GM23338 (cell line): ENCODE data around the gene HSBP1. TPM values are rescaled to one million over a fixed set of nuclear protein-coding genes. Genes with fewer than 3 reads are reported as not detected.

Experiments
- ATAC-seq: fragments of 200-7000 bp; cut with Tn5 transposase; 3 replicates; pipeline ENCODE4 v1.9.1; 2020
- DNase-seq: peaks from one replicate; pipeline ENCODE4 v3.0.0-alpha.2; 2015; ENCODE audit warnings: low spot score
- H2AFZ ChIP-seq: fragments of 200-600 bp; sonication (generic); 2 replicates; pipeline ENCODE4 v1.8.0; 2016; ENCODE audit warnings: antibody characterized with exemption, mild to moderate bottlenecking, moderate library complexity
- H3F3A ChIP-seq: fragments of 200-600 bp; sonication (generic); replicated peaks from 2 replicates; pipeline ENCODE4 v1.8.0; 2017; ENCODE audit warnings: antibody characterized with exemption, mixed run types, low read depth
- H3K27ac ChIP-seq: fragments of 200-600 bp; sonication (generic); 2 replicates; pipeline ENCODE4 v1.6.1; 2016; ENCODE audit warnings: low read depth
- H3K27me3 ChIP-seq: fragments of 200-600 bp; sonication (generic); 2 replicates; pipeline ENCODE4 v1.8.0; 2016; ENCODE audit warnings: mild to moderate bottlenecking, mixed run types, moderate library complexity; ENCODE audit not compliant: insufficient read depth
- H3K36me3 ChIP-seq: fragments of 200-600 bp; sonication (generic); 2 replicates; pipeline ENCODE4 v1.8.0; 2016; ENCODE audit warnings: mild to moderate bottlenecking; ENCODE audit not compliant: insufficient read depth
- H3K4me1 ChIP-seq: fragments of 200-600 bp; sonication (generic); 2 replicates; pipeline ENCODE4 v1.8.0; 2016; ENCODE audit warnings: mild to moderate bottlenecking, moderate library complexity; ENCODE audit not compliant: insufficient read depth
- H3K4me2 ChIP-seq: fragments of 200-600 bp; sonication (generic); 2 replicates; pipeline ENCODE4 v1.7.1; 2017; ENCODE audit warnings: mixed run types
- H3K4me3 ChIP-seq: fragments of 200-600 bp; sonication (generic); 2 replicates; pipeline ENCODE4 v1.6.1; 2016; ENCODE audit warnings: mixed run types
- H3K79me2 ChIP-seq: fragments of 200-600 bp; sonication (generic); replicated peaks from 2 replicates; pipeline ENCODE4 v1.8.0; 2017; ENCODE audit warnings: mild to moderate bottlenecking; ENCODE audit not compliant: insufficient read depth
- H3K9me2 ChIP-seq: fragments of 200-600 bp; sonication (generic); 2 replicates; pipeline ENCODE4 v1.8.0; 2017; ENCODE audit not compliant: insufficient read depth
- H4K20me1 ChIP-seq: fragments of 200-600 bp; sonication (generic); replicated peaks from 2 replicates; pipeline ENCODE4 v1.8.0; 2017; ENCODE audit warnings: mild to moderate bottlenecking; ENCODE audit not compliant: insufficient read depth
- H3K27ac Mint-ChIP-seq: 2 replicates; pipeline ENCODE4 v1.8.0; 2020; ENCODE audit warnings: inconsistent platforms, mild to moderate bottlenecking, moderate library complexity, mixed read lengths
- H3K27me3 Mint-ChIP-seq: 3 replicates; pipeline ENCODE4 v1.8.0; 2022; ENCODE audit warnings: low read depth, mild to moderate bottlenecking, moderate library complexity, mixed read lengths, inconsistent platforms; ENCODE audit not compliant: insufficient read depth, poor library complexity
- H3K36me3 Mint-ChIP-seq: 3 replicates; pipeline ENCODE4 v1.8.0; 2021; ENCODE audit warnings: low read depth, mild to moderate bottlenecking, inconsistent platforms, moderate library complexity, mixed read lengths
- H3K4me1 Mint-ChIP-seq: 3 replicates; pipeline ENCODE4 v1.8.0; 2020; ENCODE audit warnings: mild to moderate bottlenecking, inconsistent platforms, mixed read lengths
- H3K4me3 Mint-ChIP-seq: 3 replicates; pipeline ENCODE4 v1.8.0; 2021; ENCODE audit warnings: moderate library complexity, mild to moderate bottlenecking, inconsistent platforms, mixed read lengths
- H3K9me3 Mint-ChIP-seq: 3 replicates; pipeline ENCODE4 v1.8.0; 2020; ENCODE audit warnings: moderate library complexity, mild to moderate bottlenecking, inconsistent platforms, mixed read lengths
- CREB1 ChIP-seq: fragments of 250-450 bp; sonication (Bioruptor Pico); IDR thresholded peaks from 2 replicates; pipeline ENCODE4 v1.5.0; 2020; ENCODE audit warnings: low read depth, mild to moderate bottlenecking, moderate library complexity
- EZH2phosphoT487 ChIP-seq: fragments of 200-600 bp; sonication (generic); IDR thresholded peaks from one replicate; pipeline ENCODE4 v1.8.1; 2018; ENCODE audit warnings: antibody characterized with exemption; ENCODE audit not compliant: unreplicated experiment
- NANOG ChIP-seq: IDR thresholded peaks from 2 replicates; pipeline ENCODE4 v1.6.1; 2016; ENCODE audit warnings: antibody characterized with exemption, borderline replicate concordance
- STAT1 ChIP-seq: IDR thresholded peaks from one replicate; pipeline ENCODE4 v1.6.1; 2016; ENCODE audit warnings: antibody characterized with exemption; ENCODE audit not compliant: unreplicated experiment
- ZNF114 ChIP-seq: fragments of 250-450 bp; sonication (Bioruptor Pico); IDR thresholded peaks from 2 replicates; pipeline ENCODE4 v1.5.0; 2020; ENCODE audit warnings: mild to moderate bottlenecking, moderate library complexity
- polyA plus RNA-seq: library from polyadenylated mRNA; unstranded; fragments of >200 nt; fragmentation: Nextera tagmentation; extraction: Ambion mirVana; gene quantifications from 2 replicates; pipeline ENCODE4 v1.2.1, GENCODE V29; 2016
- total RNA-seq: library from RNA; depleted of rRNA; stranded (reverse); fragments of >200 nt; shearing (Covaris generic); gene quantifications from 2 replicates; pipeline ENCODE4 v1.2.3, GENCODE V29; 2014
- TF ChIP-seq, protein P1 (sequence below), 2 experiments: fragments of 200-600 bp in 1 of 2; sonication (generic) in 1 of 2; conservative IDR thresholded peaks; 2 replicates each; pipeline versions ENCODE4 v1.5.1 to v1.6.1; 2016 to 2017; ENCODE audit warnings: antibody characterized with exemption in 2 of 2, low read depth in 2 of 2, mild to moderate bottlenecking in 2 of 2, moderate library complexity in 1 of 2
- TF ChIP-seq, protein P2 (sequence below): IDR thresholded peaks from one replicate; pipeline ENCODE4 v1.6.1; 2018; ENCODE audit warnings: antibody characterized with exemption; ENCODE audit not compliant: unreplicated experiment
- TF ChIP-seq, protein P3 (sequence below): IDR thresholded peaks from 2 replicates; pipeline ENCODE4 v1.6.1; 2016; ENCODE audit warnings: antibody characterized with exemption

Gene HSBP1
- total and polyA plus RNA-seq, 2 experiments from 2014 or later = 71.0 to 817 TPM

DNA sequence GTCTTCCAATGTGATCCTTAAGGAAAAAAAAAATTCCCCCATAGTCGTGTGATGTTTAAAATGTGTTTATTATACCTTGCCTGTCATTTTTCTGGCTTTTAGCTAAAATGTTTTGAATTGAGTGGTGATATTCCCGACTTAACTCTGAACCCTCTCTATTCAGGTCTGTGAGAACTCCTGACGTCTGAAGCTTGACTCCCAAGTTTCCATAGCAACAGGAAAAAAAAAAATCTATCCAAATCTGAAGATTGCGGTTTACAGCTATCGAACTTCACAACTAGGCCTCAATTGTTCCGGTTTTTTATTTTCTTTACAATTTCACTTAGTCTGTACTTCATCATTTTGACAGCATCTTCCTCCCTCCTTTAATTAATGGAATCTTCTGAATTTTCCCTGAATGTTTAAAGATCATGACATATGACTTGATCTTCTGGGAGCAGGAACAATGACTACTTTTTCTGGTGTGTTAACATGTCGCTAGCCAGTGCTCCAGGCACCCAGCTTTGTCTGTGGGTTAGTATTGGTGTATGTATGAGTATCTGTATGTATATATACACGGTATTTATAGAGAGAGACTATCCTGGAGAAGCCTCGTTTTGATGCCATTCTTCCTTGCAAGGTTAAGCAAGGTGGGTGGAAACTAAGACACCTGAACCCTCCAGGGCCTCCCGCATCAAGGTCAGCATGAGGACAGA lies 12.8 kb upstream of the HSBP1 start:
- ATAC-seq = no peak
- no peak overlapping the region for H3K4me2 ChIP-seq
- no peaks in the 10 kb centered on the region for H3K9me2 ChIP-seq
- no peak for TF ChIP-seq NANOG
- TF ChIP-seq, protein P1, sequence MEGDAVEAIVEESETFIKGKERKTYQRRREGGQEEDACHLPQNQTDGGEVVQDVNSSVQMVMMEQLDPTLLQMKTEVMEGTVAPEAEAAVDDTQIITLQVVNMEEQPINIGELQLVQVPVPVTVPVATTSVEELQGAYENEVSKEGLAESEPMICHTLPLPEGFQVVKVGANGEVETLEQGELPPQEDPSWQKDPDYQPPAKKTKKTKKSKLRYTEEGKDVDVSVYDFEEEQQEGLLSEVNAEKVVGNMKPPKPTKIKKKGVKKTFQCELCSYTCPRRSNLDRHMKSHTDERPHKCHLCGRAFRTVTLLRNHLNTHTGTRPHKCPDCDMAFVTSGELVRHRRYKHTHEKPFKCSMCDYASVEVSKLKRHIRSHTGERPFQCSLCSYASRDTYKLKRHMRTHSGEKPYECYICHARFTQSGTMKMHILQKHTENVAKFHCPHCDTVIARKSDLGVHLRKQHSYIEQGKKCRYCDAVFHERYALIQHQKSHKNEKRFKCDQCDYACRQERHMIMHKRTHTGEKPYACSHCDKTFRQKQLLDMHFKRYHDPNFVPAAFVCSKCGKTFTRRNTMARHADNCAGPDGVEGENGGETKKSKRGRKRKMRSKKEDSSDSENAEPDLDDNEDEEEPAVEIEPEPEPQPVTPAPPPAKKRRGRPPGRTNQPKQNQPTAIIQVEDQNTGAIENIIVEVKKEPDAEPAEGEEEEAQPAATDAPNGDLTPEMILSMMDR (conservative IDR thresholded peaks at IDR 0.05; ENCODE audit: low read depth in 2 of 2) = no peak
- H4K20me1 ChIP-seq = no peaks in the 10 kb centered on the region
- H3K27ac Mint-ChIP-seq = no peak overlapping the region; the same call in 1 of the 2 replicates
- H3K9me3 Mint-ChIP-seq = peaks cover 9% of the 10 kb centered on the region
- no peak for DNase-seq
- no peak overlapping the region for H3K4me3 Mint-ChIP-seq
- H3K27me3 ChIP-seq = no peaks in the 10 kb centered on the region
- H3K27ac ChIP-seq = no peak overlapping the region
- H3K4me1 ChIP-seq = no peaks in the 10 kb centered on the region
- peaks cover 5% of the 10 kb centered on the region for H3K27me3 Mint-ChIP-seq
- H3K36me3 ChIP-seq = no peaks in the 10 kb centered on the region
- H3K4me3 ChIP-seq = no peak overlapping the region
- no peaks in the 10 kb centered on the region for H3K79me2 ChIP-seq
- H3K4me1 Mint-ChIP-seq = peaks cover 10% of the 10 kb centered on the region; the same call in 2 of the 3 replicates
- H2AFZ ChIP-seq = no peak overlapping the region
- peaks cover 5% of the 10 kb centered on the region; the same call in 2 of the 3 replicates for H3K36me3 Mint-ChIP-seq
- no peaks in the 10 kb centered on the region for H3F3A ChIP-seq

DNA sequence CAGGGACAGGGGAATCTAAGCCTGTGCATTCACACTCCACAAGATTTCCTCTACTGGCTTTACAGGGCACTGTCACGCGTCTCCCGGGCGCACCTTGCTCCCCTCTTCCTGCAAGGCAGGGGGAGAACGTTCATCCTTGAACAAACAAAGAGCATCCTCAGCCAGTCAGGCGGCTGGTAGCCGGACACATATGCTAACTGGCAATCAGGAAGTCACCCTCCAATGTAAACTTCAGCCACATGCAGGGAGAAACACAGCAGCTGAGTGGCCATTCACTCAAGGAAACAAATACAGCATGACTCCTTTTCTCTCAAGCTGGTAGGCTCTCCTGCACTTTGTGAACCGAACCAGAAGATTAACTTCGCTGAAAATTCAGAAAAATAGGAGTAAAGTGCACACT lies 10.8 kb upstream of the HSBP1 start:
- H2AFZ ChIP-seq = no peak overlapping the region
- H3K27ac Mint-ChIP-seq = no peak overlapping the region
- no peaks in the 10 kb centered on the region for H3K27me3 ChIP-seq
- no peaks in the 10 kb centered on the region for H3K79me2 ChIP-seq
- H3F3A ChIP-seq = no peaks in the 10 kb centered on the region
- DNase-seq (no peak), ATAC-seq (no peak)
- H3K4me1 ChIP-seq = peaks cover 12% of the 10 kb centered on the region
- peaks cover 5% of the 10 kb centered on the region; the same call in 2 of the 3 replicates for H3K36me3 Mint-ChIP-seq
- peaks cover 19% of the 10 kb centered on the region for H3K4me1 Mint-ChIP-seq
- no peaks in the 10 kb centered on the region for H3K36me3 ChIP-seq
- H3K4me2 ChIP-seq = no peak overlapping the region
- H3K4me3 ChIP-seq = no peak overlapping the region
- peaks cover 9% of the 10 kb centered on the region for H3K9me3 Mint-ChIP-seq
- no peaks in the 10 kb centered on the region for H4K20me1 ChIP-seq
- peaks cover 5% of the 10 kb centered on the region for H3K27me3 Mint-ChIP-seq
- H3K27ac ChIP-seq = no peak overlapping the region
- no peaks in the 10 kb centered on the region for H3K9me2 ChIP-seq
- no peak overlapping the region for H3K4me3 Mint-ChIP-seq
- TF ChIP-seq STAT1 (no peak), CREB1 (CRISPR knock-in tag) (no peak), ZNF114 (CRISPR knock-in tag) (no peak), EZH2phosphoT487 (no peak)
- TF ChIP-seq, protein P2, sequence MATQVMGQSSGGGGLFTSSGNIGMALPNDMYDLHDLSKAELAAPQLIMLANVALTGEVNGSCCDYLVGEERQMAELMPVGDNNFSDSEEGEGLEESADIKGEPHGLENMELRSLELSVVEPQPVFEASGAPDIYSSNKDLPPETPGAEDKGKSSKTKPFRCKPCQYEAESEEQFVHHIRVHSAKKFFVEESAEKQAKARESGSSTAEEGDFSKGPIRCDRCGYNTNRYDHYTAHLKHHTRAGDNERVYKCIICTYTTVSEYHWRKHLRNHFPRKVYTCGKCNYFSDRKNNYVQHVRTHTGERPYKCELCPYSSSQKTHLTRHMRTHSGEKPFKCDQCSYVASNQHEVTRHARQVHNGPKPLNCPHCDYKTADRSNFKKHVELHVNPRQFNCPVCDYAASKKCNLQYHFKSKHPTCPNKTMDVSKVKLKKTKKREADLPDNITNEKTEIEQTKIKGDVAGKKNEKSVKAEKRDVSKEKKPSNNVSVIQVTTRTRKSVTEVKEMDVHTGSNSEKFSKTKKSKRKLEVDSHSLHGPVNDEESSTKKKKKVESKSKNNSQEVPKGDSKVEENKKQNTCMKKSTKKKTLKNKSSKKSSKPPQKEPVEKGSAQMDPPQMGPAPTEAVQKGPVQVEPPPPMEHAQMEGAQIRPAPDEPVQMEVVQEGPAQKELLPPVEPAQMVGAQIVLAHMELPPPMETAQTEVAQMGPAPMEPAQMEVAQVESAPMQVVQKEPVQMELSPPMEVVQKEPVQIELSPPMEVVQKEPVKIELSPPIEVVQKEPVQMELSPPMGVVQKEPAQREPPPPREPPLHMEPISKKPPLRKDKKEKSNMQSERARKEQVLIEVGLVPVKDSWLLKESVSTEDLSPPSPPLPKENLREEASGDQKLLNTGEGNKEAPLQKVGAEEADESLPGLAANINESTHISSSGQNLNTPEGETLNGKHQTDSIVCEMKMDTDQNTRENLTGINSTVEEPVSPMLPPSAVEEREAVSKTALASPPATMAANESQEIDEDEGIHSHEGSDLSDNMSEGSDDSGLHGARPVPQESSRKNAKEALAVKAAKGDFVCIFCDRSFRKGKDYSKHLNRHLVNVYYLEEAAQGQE = no peak
- TF ChIP-seq, protein P3, sequence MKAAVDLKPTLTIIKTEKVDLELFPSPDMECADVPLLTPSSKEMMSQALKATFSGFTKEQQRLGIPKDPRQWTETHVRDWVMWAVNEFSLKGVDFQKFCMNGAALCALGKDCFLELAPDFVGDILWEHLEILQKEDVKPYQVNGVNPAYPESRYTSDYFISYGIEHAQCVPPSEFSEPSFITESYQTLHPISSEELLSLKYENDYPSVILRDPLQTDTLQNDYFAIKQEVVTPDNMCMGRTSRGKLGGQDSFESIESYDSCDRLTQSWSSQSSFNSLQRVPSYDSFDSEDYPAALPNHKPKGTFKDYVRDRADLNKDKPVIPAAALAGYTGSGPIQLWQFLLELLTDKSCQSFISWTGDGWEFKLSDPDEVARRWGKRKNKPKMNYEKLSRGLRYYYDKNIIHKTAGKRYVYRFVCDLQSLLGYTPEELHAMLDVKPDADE = no peak
- TF ChIP-seq, protein P1 (conservative IDR thresholded peaks at IDR 0.05; ENCODE audit: low read depth in 2 of 2) = no peak
